NT2/D1 (cell line): ENCODE results near the gene TBC1D22A.

Experiments used
- YY1 ChIP-seq: IDR thresholded peaks from 2 replicates; pipeline ENCODE4 v1.6.1; 2011; ENCODE audit not compliant: insufficient read length, insufficient read depth
- ZNF274 ChIP-seq: IDR thresholded peaks from 2 replicates; pipeline ENCODE4 v1.6.1; 2011; ENCODE audit warnings: mild to moderate bottlenecking, low read depth, low read length

DNA sequence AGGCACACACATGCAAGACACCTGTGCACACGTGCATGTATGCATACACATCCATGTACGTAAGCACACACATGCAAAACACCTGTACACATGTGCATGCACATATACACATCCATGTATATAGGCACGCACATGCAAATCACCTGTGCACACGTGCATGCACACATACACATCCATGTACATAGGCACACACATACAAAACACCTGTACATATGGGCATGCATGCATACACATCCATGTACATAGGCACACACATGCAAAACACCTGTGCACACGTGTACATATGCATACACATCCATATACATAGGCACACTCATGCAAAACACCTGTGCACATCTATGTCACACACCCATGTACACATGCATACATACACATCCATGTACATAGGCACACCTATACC is 458.3 kb downstream of the TBC1D22A start:
- TF ChIP-seq YY1 (no peak), ZNF274 (no peak)
